IMR-90 (cell line): ENCODE results near the gene SEC24B. TPM values are rescaled to one million over a fixed set of nuclear protein-coding genes. Genes with fewer than 3 reads are reported as not detected.

Experiments used
- ATAC-seq: fragments of 200-7000 bp; cut with Tn5 transposase; 2 replicates; pipeline ENCODE4 v1.9.1; 2020; ENCODE audit warnings: low read depth, mild to moderate bottlenecking, moderate library complexity
- BruUV-seq: library from RNA; stranded (reverse); fragments of 400-500 nt; replicated peaks from 2 replicates; lab custom pipeline; 2021; lab: Mats Ljungman, UMichigan
- CTCF ChIA-PET: fragments of 300-600 bp; formaldehyde crosslinking; extraction: SDS; loops from one replicate; lab custom pipeline; 2021; ENCODE audit warnings: antibody characterized with exemption; lab: Yijun Ruan, JAX
- POLR2A ChIA-PET: fragments of 300-600 bp; sonication (Branson Sonifier 250); formaldehyde crosslinking; loops from one replicate; lab custom pipeline; 2022; ENCODE audit warnings: antibody characterized with exemption; ENCODE audit not compliant: unreplicated experiment; lab: Charles Lee
- DNase-seq: peaks from one replicate; pipeline ENCODE4 v3.0.0; 2013
- H2AFZ ChIP-seq: replicated peaks from 2 replicates; pipeline ENCODE3; 2013; ENCODE audit warnings: low read length, mild to moderate bottlenecking; ENCODE audit not compliant: poor library complexity
- H2AK5ac ChIP-seq: 2 replicates; pipeline ENCODE4 v1.6.1; 2013; ENCODE audit warnings: low read depth, low read length, inconsistent platforms
- H2AK9ac ChIP-seq: replicated peaks from 2 replicates; pipeline ENCODE3; 2013; ENCODE audit warnings: mild to moderate bottlenecking, low read depth, low read length, moderate library complexity; ENCODE audit not compliant: poor library complexity
- H2BK120ac ChIP-seq: 2 replicates; pipeline ENCODE4 v1.6.1; 2013; ENCODE audit warnings: low read depth, low read length, inconsistent platforms
- H2BK15ac ChIP-seq: 3 replicates; pipeline ENCODE4 v1.6.1; 2013; ENCODE audit warnings: low read depth, low read length, inconsistent platforms
- H2BK20ac ChIP-seq: 2 replicates; pipeline ENCODE4 v1.6.1; 2013; ENCODE audit warnings: low read depth, mild to moderate bottlenecking, inconsistent platforms, low read length, moderate library complexity
- H2BK5ac ChIP-seq: 2 replicates; pipeline ENCODE4 v1.6.1; 2013; ENCODE audit warnings: mild to moderate bottlenecking, low read depth, low read length, inconsistent platforms; ENCODE audit not compliant: poor library complexity, severe bottlenecking
- H3K14ac ChIP-seq: replicated peaks from 2 replicates; pipeline ENCODE4 v1.6.1; 2013; ENCODE audit warnings: low read depth, low read length, inconsistent platforms
- H3K18ac ChIP-seq: 2 replicates; pipeline ENCODE4 v1.6.1; 2013; ENCODE audit warnings: low read depth, low read length, control low read depth
- H3K23ac ChIP-seq: 2 replicates; pipeline ENCODE4 v1.6.1; 2013; ENCODE audit warnings: low read depth, low read length, inconsistent platforms
- H3K27ac ChIP-seq: 2 replicates; pipeline ENCODE4 v1.5.1; 2013; ENCODE audit warnings: mild to moderate bottlenecking, control low read depth, low read length; ENCODE audit not compliant: insufficient read depth
- H3K27me3 ChIP-seq: 2 replicates; pipeline ENCODE4 v1.6.1; 2013; ENCODE audit warnings: low read length; ENCODE audit not compliant: control insufficient read depth, insufficient read depth
- H3K36me3 ChIP-seq: 2 replicates; pipeline ENCODE4 v1.6.1; 2013; ENCODE audit warnings: low read length, mixed read lengths; ENCODE audit not compliant: control insufficient read depth, insufficient read depth
- H3K4ac ChIP-seq: 2 replicates; pipeline ENCODE4 v1.6.1; 2013; ENCODE audit warnings: low read depth, low read length, inconsistent platforms
- H3K4me1 ChIP-seq: 2 replicates; pipeline ENCODE4 v1.6.1; 2013; ENCODE audit warnings: low read length, mixed read lengths; ENCODE audit not compliant: control insufficient read depth, insufficient read depth
- H3K4me2 ChIP-seq: 2 replicates; pipeline ENCODE4 v1.6.1; 2013; ENCODE audit warnings: low read depth, mild to moderate bottlenecking, control low read depth, low read length, moderate library complexity
- H3K4me3 ChIP-seq: 2 replicates; pipeline ENCODE4 v1.5.1; 2013; ENCODE audit warnings: low read depth, mild to moderate bottlenecking, control low read depth, low read length, moderate library complexity; ENCODE audit not compliant: insufficient read depth
- H3K56ac ChIP-seq: 2 replicates; pipeline ENCODE4 v1.6.1; 2013; ENCODE audit warnings: low read length, inconsistent platforms; ENCODE audit not compliant: insufficient read depth; ENCODE audit errors: extremely low read depth
- H3K79me1 ChIP-seq, 2 experiments: 2 replicates each; pipeline ENCODE4 v1.6.1; 2013; ENCODE audit warnings: low read length in 2 of 2, inconsistent platforms in 1 of 2, low read depth in 1 of 2
- H3K9ac ChIP-seq: 2 replicates; pipeline ENCODE4 v1.6.1; 2013; ENCODE audit warnings: low read depth, low read length, control low read depth
- H3K9me1 ChIP-seq: 2 replicates; pipeline ENCODE4 v1.6.1; 2013; ENCODE audit warnings: low read length, inconsistent platforms; ENCODE audit not compliant: insufficient read depth
- H3K9me3 ChIP-seq: 2 replicates; pipeline ENCODE4 v1.6.1; 2013; ENCODE audit warnings: low read length; ENCODE audit not compliant: control insufficient read depth, insufficient read depth
- H4K20me1 ChIP-seq: 2 replicates; pipeline ENCODE4 v1.6.1; 2013; ENCODE audit warnings: low read length, inconsistent platforms; ENCODE audit not compliant: insufficient read depth
- H4K5ac ChIP-seq: 2 replicates; pipeline ENCODE4 v1.6.1; 2013; ENCODE audit warnings: mild to moderate bottlenecking, low read depth, low read length, control low read depth
- H4K8ac ChIP-seq, 2 experiments: 2 replicates each; pipeline ENCODE4 v1.6.1; 2013; ENCODE audit warnings: low read depth in 2 of 2, low read length in 2 of 2, control low read depth in 1 of 2, inconsistent platforms in 1 of 2
- H4K91ac ChIP-seq: 2 replicates; pipeline ENCODE4 v1.6.1; 2013; ENCODE audit warnings: low read depth, low read length, inconsistent platforms; ENCODE audit not compliant: insufficient read depth
- BHLHE40 ChIP-seq: fragments of 150-350 bp; IDR thresholded peaks from 2 replicates; pipeline ENCODE4 v1.6.1; 2016; ENCODE audit warnings: mild to moderate bottlenecking, low read depth, low read length
- CEBPB ChIP-seq: IDR thresholded peaks from 2 replicates; pipeline ENCODE4 v1.6.1; 2012; ENCODE audit warnings: low read depth, low read length, improper control_type of control experiment
- CHD1 ChIP-seq: IDR thresholded peaks from 2 replicates; pipeline ENCODE4 v1.6.1; 2012; ENCODE audit warnings: low read depth, low read length, improper control_type of control experiment
- ELK1 ChIP-seq: fragments of 150-350 bp; IDR thresholded peaks from 2 replicates; pipeline ENCODE4 v1.6.1; 2016; ENCODE audit warnings: low read depth, mild to moderate bottlenecking, low read length, moderate library complexity, borderline replicate concordance
- MAFK ChIP-seq: IDR thresholded peaks from 2 replicates; pipeline ENCODE4 v1.6.1; 2012; ENCODE audit warnings: low read depth, low read length, improper control_type of control experiment
- MAZ ChIP-seq: IDR thresholded peaks from 2 replicates; pipeline ENCODE4 v1.6.1; 2012; ENCODE audit warnings: low read depth, mild to moderate bottlenecking, low read length, improper control_type of control experiment, moderate library complexity, borderline replicate concordance
- RFX5 ChIP-seq: IDR thresholded peaks from 2 replicates; pipeline ENCODE4 v1.8.0; 2012; ENCODE audit warnings: low read depth, mild to moderate bottlenecking, low read length, moderate library complexity
- WGBS, 2 experiments: methylation state at CpG; one replicate each; pipeline versions ENCODE4 v1.1.5 to v1.1.7; 2013; ENCODE audit warnings: missing lambda C conversion rate in 2 of 2; ENCODE audit not compliant: insufficient read length in 1 of 2; ENCODE audit errors: extremely low coverage in 2 of 2; 5-methylcytosine and 5-hydroxymethylcytosine counted together
- dilution Hi-C: fragments of 300-500 bp; cut with HindIII; formaldehyde crosslinking; loops from one replicate; pipeline ENCODE4 v1.14.3; 2018; ENCODE audit warnings: low sequenced_read_pairs; ENCODE audit not compliant: unreplicated experiment
- in situ Hi-C: fragments of 300-500 bp; cut with MboI; formaldehyde crosslinking; loops from 3 replicates; pipeline ENCODE4 v1.14.3; 2019; ENCODE audit warnings: low sequenced_read_pairs, inconsistent platforms, mixed read lengths
- intact Hi-C: fragments of 100-400 bp; cut with micrococcal nuclease; formaldehyde crosslinking; loops from 2 replicates; pipeline ENCODE4 v1.10.0; 2022
- polyA plus RNA-seq, 3 experiments: library from polyadenylated mRNA; depleted of rRNA; stranded (reverse); fragments of >200 nt; gene quantifications; 2 replicates each; pipeline ENCODE4 v1.2.3, GENCODE V29; 2012; ENCODE audit warnings: low replicate concordance in 1 of 3
- total RNA-seq: library from RNA; depleted of rRNA; stranded (reverse); fragments of >200 nt; gene quantifications from 2 replicates; pipeline ENCODE4 v1.2.3, GENCODE V29; 2012

Gene SEC24B
- total and polyA plus RNA-seq, 2 of the 4 experiments (the other 2 are of a cell fraction), result 19.0 to 27.4 TPM

GRCh38 chr4:109462802-109463201 is 29.2 kb downstream of the SEC24B start:
- POLR2A ChIA-PET, result no interaction called here
- intact Hi-C loops (no loop called here), in situ Hi-C loops (no loop called here), dilution Hi-C loops (no loop called here)
- H3K4me2 ChIP-seq, result no peak overlapping the region
- H3K18ac ChIP-seq, result no peak overlapping the region
- no peak overlapping the region for H3K27ac ChIP-seq
- H4K5ac ChIP-seq, result no peak overlapping the region
- H3K36me3 ChIP-seq, result peaks cover 17% of the 10 kb centered on the region
- H3K56ac ChIP-seq, result no peak overlapping the region
- CTCF ChIA-PET, result no interaction called here
- H2BK20ac ChIP-seq, result no peak overlapping the region
- no peaks in the 10 kb centered on the region; the same call in 1 of the 2 replicates for H3K9me1 ChIP-seq
- DNase-seq, result no peak
- no peak overlapping the region for H3K9ac ChIP-seq
- H4K8ac ChIP-seq, result no peak overlapping the region
- no peak overlapping the region for H2AK5ac ChIP-seq
- H2AFZ ChIP-seq, result no peak overlapping the region
- H3K4ac ChIP-seq, result no peak overlapping the region
- WGBS, 2 experiments, result no CpG with 5 or more reads among the region's 1 CpG
- no peaks in the 10 kb centered on the region for H3K4me1 ChIP-seq
- no peak overlapping the region for H2BK120ac ChIP-seq
- peaks cover 26% of the 10 kb centered on the region for H4K20me1 ChIP-seq
- no peak overlapping the region for H2BK15ac ChIP-seq
- ATAC-seq, result no peak
- no peak overlapping the region for H3K14ac ChIP-seq
- no peak overlapping the region for H2BK5ac ChIP-seq
- no TSS peak for BruUV-seq
- no peak overlapping the region for H3K4me3 ChIP-seq
- TF ChIP-seq MAFK (no peak), ELK1 (no peak), RFX5 (no peak), MAZ (no peak), CHD1 (no peak), CEBPB (peak; percentile 67), BHLHE40 (no peak)
- no peak overlapping the region for H2AK9ac ChIP-seq
- H3K23ac ChIP-seq, result no peak overlapping the region
- no peaks in the 10 kb centered on the region for H3K9me3 ChIP-seq
- H3K27me3 ChIP-seq, result no peaks in the 10 kb centered on the region
- H4K91ac ChIP-seq, result no peak overlapping the region
- H3K79me1 ChIP-seq, result peaks cover 29 to 49% of the 10 kb centered on the region in 2 experiments
